GM12878 (cell line): ENCODE results near the gene COL19A1. TPM values are rescaled to one million over a fixed set of nuclear protein-coding genes. Genes with fewer than 3 reads are reported as not detected.

Experiments
- ATAC-seq: fragments of 200-7000 bp; cut with Tn5 transposase; 3 replicates; pipeline ENCODE4 v1.9.1; 2020; ENCODE audit warnings: mild to moderate bottlenecking, moderate library complexity
- BruUV-seq: library from RNA; stranded (reverse); fragments of 400-500 nt; replicated peaks from 2 replicates; lab custom pipeline; 2021; lab: Mats Ljungman, UMichigan
- CTCF ChIA-PET: fragments of 300-600 bp; sonication (Branson Sonifier 250); formaldehyde crosslinking; extraction: SDS; loops from one replicate; lab custom pipeline; 2021; ENCODE audit warnings: inconsistent platforms; lab: Yijun Ruan, JAX
- POLR2A ChIA-PET: fragments of 350-600 bp; formaldehyde crosslinking; extraction: SDS; loops from one replicate; lab custom pipeline; 2021; ENCODE audit warnings: inconsistent platforms; lab: Charles Lee
- RAD21 ChIA-PET: fragments of 300-600 bp; sonication (Branson Sonifier 250); formaldehyde crosslinking; loops from one replicate; lab custom pipeline; 2023; ENCODE audit warnings: antibody characterized with exemption; ENCODE audit not compliant: unreplicated experiment; lab: Charles Lee
- SMC1A ChIA-PET: fragments of 300-600 bp; sonication (Branson Sonifier 250); formaldehyde crosslinking; loops from one replicate; lab custom pipeline; 2023; ENCODE audit not compliant: unreplicated experiment, uncharacterized antibody; lab: Charles Lee
- DNase-seq: peaks from one replicate; pipeline ENCODE4 v3.0.0-alpha.2; 2011; ENCODE audit warnings: low read depth, low spot score
- FAIRE-seq: peaks from 3 replicates; lab custom pipeline; 2011; peaks lifted over from hg19 to GRCh38; lab: Jason Lieb, UNC
- H2AFZ ChIP-seq: 2 replicates; pipeline ENCODE4 v1.6.0; 2011; ENCODE audit warnings: low read depth, low read length, control low read depth; ENCODE audit not compliant: control insufficient read depth
- H3K27ac ChIP-seq: 2 replicates; pipeline ENCODE4 v1.5.1; 2011; ENCODE audit warnings: control low read depth; ENCODE audit not compliant: control insufficient read depth, insufficient read depth
- H3K27me3 ChIP-seq, 2 experiments: replicated peaks in 1 of 2; 2 replicates each; pipeline versions ENCODE4 v1.6.0 to v1.6.1; 2011; ENCODE audit warnings: low read length in 1 of 2; ENCODE audit not compliant: control insufficient read depth in 2 of 2, insufficient read depth in 2 of 2
- H3K36me3 ChIP-seq, 2 experiments: 2 replicates each; pipeline ENCODE4 v1.5.1; 2011; ENCODE audit warnings: low read length in 1 of 2; ENCODE audit not compliant: control insufficient read depth in 2 of 2, insufficient read depth in 2 of 2
- H3K4me1 ChIP-seq: 2 replicates; pipeline ENCODE4 v1.6.1; 2011; ENCODE audit warnings: mild to moderate bottlenecking, low read length, moderate library complexity, mixed read lengths; ENCODE audit not compliant: control insufficient read depth, insufficient read depth
- H3K4me2 ChIP-seq: 2 replicates; pipeline ENCODE4 v1.6.0; 2011; ENCODE audit warnings: control low read depth; ENCODE audit not compliant: control insufficient read depth, insufficient read depth
- H3K4me3 ChIP-seq: fragments of 200-600 bp; sonication (generic); 2 replicates; pipeline ENCODE4 v1.5.1; 2016
- H3K79me2 ChIP-seq: 2 replicates; pipeline ENCODE4 v1.6.0; 2011; ENCODE audit warnings: low read length; ENCODE audit not compliant: control insufficient read depth, insufficient read depth
- H3K9ac ChIP-seq: 2 replicates; pipeline ENCODE4 v1.8.0; 2011; ENCODE audit warnings: low read length, control low read depth, mixed read lengths; ENCODE audit not compliant: control insufficient read depth, insufficient read depth
- H3K9me3 ChIP-seq: replicated peaks from 3 replicates; pipeline ENCODE4 v1.5.1; 2011; ENCODE audit warnings: mild to moderate bottlenecking, low read length; ENCODE audit not compliant: control insufficient read depth, insufficient read depth
- H4K20me1 ChIP-seq: 2 replicates; pipeline ENCODE4 v1.6.0; 2011; ENCODE audit not compliant: control insufficient read depth, insufficient read depth
- ETV6 ChIP-seq, 2 experiments: fragments of 450-650 bp in 1 of 2; IDR thresholded peaks in 1 of 2; conservative IDR thresholded peaks in 1 of 2; 2 replicates each; pipeline ENCODE4 v1.6.1; 2014; ENCODE audit warnings: antibody characterized with exemption in 1 of 2, borderline replicate concordance in 1 of 2, low read depth in 1 of 2, mild to moderate bottlenecking in 1 of 2, moderate library complexity in 1 of 2
- GABPA ChIP-seq: IDR thresholded peaks from 2 replicates; pipeline ENCODE4 v1.6.1; 2014; ENCODE audit warnings: antibody characterized with exemption, low read depth, mild to moderate bottlenecking, inconsistent platforms
- IKZF1 ChIP-seq: fragments of 450-650 bp; conservative IDR thresholded peaks from 2 replicates; pipeline ENCODE4 v1.6.1; 2017; ENCODE audit warnings: antibody characterized with exemption, mild to moderate bottlenecking
- IKZF2 ChIP-seq, 2 experiments: fragments of 450-650 bp; IDR thresholded peaks; 2 replicates each; pipeline ENCODE4 v1.6.1; 2017; ENCODE audit warnings: mild to moderate bottlenecking in 2 of 2, moderate library complexity in 2 of 2
- JUND ChIP-seq: IDR thresholded peaks from 2 replicates; pipeline ENCODE4 v1.6.1; 2012; ENCODE audit warnings: low read depth, mild to moderate bottlenecking, low read length, improper control_type of control experiment, moderate library complexity
- RAD51 ChIP-seq: fragments of 450-650 bp; IDR thresholded peaks from 2 replicates; pipeline ENCODE4 v1.6.1; 2016; ENCODE audit warnings: moderate library complexity, mild to moderate bottlenecking, inconsistent platforms
- RCOR1 ChIP-seq: conservative IDR thresholded peaks from 2 replicates; pipeline ENCODE4 v1.6.1; 2012; ENCODE audit warnings: low read depth, low read length, improper control_type of control experiment
- SPI1 ChIP-seq: IDR thresholded peaks from 2 replicates; pipeline ENCODE4 v1.6.1; 2011; ENCODE audit warnings: low read depth, mild to moderate bottlenecking, low read length, moderate library complexity, borderline replicate concordance; ENCODE audit not compliant: insufficient read depth
- SREBF2 ChIP-seq: IDR thresholded peaks from 2 replicates; pipeline ENCODE4 v1.6.1; 2012; ENCODE audit warnings: mild to moderate bottlenecking, low read length
- SUPT20H ChIP-seq: IDR thresholded peaks from 2 replicates; pipeline ENCODE4 v1.6.1; 2011; ENCODE audit warnings: low read depth, mild to moderate bottlenecking, low read length, moderate library complexity, borderline replicate concordance; ENCODE audit not compliant: control insufficient read depth
- ZNF384 ChIP-seq: IDR thresholded peaks from 2 replicates; pipeline ENCODE4 v1.6.1; 2012; ENCODE audit warnings: low read depth, mild to moderate bottlenecking, low read length, improper control_type of control experiment, borderline replicate concordance
- WGBS: methylation state at CpG from one replicate; pipeline ENCODE4 v1.1.6; 2016; ENCODE audit warnings: low lambda C conversion rate; ENCODE audit not compliant: insufficient replicate concordance, insufficient coverage; ENCODE audit errors: missing lambda C conversion rate; 5-methylcytosine and 5-hydroxymethylcytosine counted together
- in situ Hi-C: fragments of 300-500 bp; cut with MboI; formaldehyde crosslinking; loops from 9 replicates; pipeline ENCODE4 v1.14.3; 2018; ENCODE audit warnings: mixed read lengths
- intact Hi-C: fragments of 100-400 bp; cut with micrococcal nuclease; formaldehyde crosslinking; loops from one replicate; pipeline ENCODE4 v1.14.2; 2022; ENCODE audit not compliant: unreplicated experiment
- polyA plus RNA-seq, 11 experiments: library from polyadenylated mRNA; depleted of rRNA in 4 of 11; unstranded in 6 of 11; stranded (reverse) in 5 of 11; fragments of >200 nt; fragmentation: Nextera tagmentation in 4 of 11; fragmentation: Illumina TruSeq in 1 of 11; extraction: Ambion mirVana in 4 of 11; extraction: Trizol in 1 of 11; gene quantifications; 1 replicate in 1 of 11; 2 replicates in 10 of 11; pipeline versions ENCODE4 v1.2.1 to v1.2.3, GENCODE V29; 2011 to 2016; ENCODE audit warnings: inconsistent platforms in 2 of 11, missing spikeins in 2 of 11, low read depth in 1 of 11
- total RNA-seq, 4 experiments: library from RNA; depleted of rRNA in 3 of 4; stranded (reverse); fragments of >200 nt in 3 of 4; fragmentation: Illumina TruSeq in 1 of 4; extraction: Trizol in 1 of 4; gene quantifications; 2 replicates each; pipeline versions ENCODE4 v1.2.1 to v1.2.3, GENCODE V29; 2013 to 2021
- TF ChIP-seq, protein P1 (sequence below): IDR thresholded peaks from 2 replicates; pipeline ENCODE4 v1.6.1; 2011; ENCODE audit warnings: low read depth, low read length, improper control_type of control experiment, borderline replicate concordance
- TF ChIP-seq, protein P2 (sequence below): fragments of 450-650 bp; IDR thresholded peaks from 2 replicates; pipeline ENCODE4 v1.6.1; 2017; ENCODE audit warnings: mild to moderate bottlenecking, low read depth, inconsistent platforms; ENCODE audit not compliant: poor library complexity, severe bottlenecking
- TF ChIP-seq, protein P3 (sequence below): fragments of 450-650 bp; IDR thresholded peaks from 2 replicates; pipeline ENCODE4 v1.6.1; 2016; ENCODE audit warnings: mild to moderate bottlenecking

COL19A1 gene
- total and polyA plus RNA-seq, 10 of the 15 experiments (the other 5 are each of a cell fraction or from before 2014, with no cell fraction given) = 1.1 to 13.5 (median 4.1) TPM

DNA sequence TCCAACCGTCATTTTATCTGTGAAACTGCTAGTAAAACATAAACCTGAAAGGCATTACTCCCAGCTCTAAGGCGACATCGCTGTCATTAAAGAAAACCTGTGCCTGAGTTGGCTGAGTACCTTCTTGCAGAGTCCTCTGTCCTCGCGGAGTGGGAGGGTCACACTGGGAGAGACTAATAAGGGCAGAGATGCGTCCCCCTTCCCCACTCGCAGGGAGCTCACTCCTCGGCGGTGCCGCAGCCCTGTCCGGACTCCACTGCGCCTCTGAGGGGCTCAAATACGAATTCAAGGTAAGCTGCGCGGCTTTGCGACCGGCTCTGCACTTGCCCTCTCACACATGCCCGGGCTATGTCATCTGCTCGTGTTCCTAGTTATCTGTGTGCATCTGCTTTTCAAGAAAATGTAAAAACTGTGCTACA is at the start of gene COL19A1 (continued):
- TF ChIP-seq, protein P1, sequence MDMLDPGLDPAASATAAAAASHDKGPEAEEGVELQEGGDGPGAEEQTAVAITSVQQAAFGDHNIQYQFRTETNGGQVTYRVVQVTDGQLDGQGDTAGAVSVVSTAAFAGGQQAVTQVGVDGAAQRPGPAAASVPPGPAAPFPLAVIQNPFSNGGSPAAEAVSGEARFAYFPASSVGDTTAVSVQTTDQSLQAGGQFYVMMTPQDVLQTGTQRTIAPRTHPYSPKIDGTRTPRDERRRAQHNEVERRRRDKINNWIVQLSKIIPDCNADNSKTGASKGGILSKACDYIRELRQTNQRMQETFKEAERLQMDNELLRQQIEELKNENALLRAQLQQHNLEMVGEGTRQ = no peak
- TF ChIP-seq SREBF2 (no peak), RAD51 (no peak)

DNA sequence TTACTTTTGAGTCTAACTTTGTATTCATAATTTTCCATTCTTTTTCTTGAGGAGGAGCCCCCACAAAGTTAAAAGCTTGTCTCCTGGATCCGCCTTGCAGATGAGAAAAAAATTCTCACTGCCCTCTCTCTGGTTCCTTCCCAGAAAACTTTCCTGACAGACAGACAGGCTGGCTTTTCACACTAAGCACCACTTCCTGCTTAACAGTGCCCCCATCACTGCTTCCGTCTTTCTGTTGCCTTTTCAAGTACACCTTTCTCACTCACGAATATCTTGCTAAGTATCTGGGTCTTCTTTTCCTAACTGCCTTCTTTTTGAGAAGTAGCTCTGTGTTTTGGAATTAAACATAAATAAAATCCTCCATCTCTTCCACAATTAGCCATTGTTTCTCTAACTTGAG is 49.8 kb upstream of the COL19A1 start:
- ATAC-seq (peak; percentile 62), FAIRE-seq (peak; percentile 38), DNase-seq (no peak)
- ChIA-PET SMC1A (interaction anchor here (0.8 to 6.1 kb wide), 12 partner anchors 18 to 290 kb away, joined by 3 to 76 read pairs (median 4); partner anchors contain the start of genes COL19A1 and LMBRD1), RAD21 (interaction anchor here (0.7 to 4.2 kb wide), 10 partner anchors 18 to 291 kb away, joined by 3 to 49 read pairs (median 8); partner anchors contain the start of genes COL19A1 and LMBRD1), CTCF (interaction anchor here (0.6 to 6.1 kb wide), 11 partner anchors 12 to 86 kb away, joined by 3 to 71 read pairs (median 5); partner anchors contain the start of genes COL19A1 and LMBRD1), POLR2A (interaction anchor here (0.8 to 3.0 kb wide), 5 partner anchors 20 to 81 kb away, joined by 3 to 32 read pairs (median 8); partner anchors contain the start of gene LMBRD1)
- WGBS = 0% methylated on average over 3 of the region's 3 CpGs
- H3K27ac ChIP-seq = peak overlapping the region; percentile 82
- H3K4me3 ChIP-seq = no peak overlapping the region
- H3K4me1 ChIP-seq = peaks cover 41% of the 10 kb centered on the region
- intact Hi-C loops (loop anchor here (2.0 kb wide), 1 partner anchor 22 kb away; no protein-coding TSS in a partner anchor), in situ Hi-C loops (no loop called here)
- H3K9me3 ChIP-seq = no peaks in the 10 kb centered on the region
- peak overlapping the region; percentile 86 for H2AFZ ChIP-seq
- peak overlapping the region; percentile 100 for H3K4me2 ChIP-seq
- no peaks in the 10 kb centered on the region; the same call in 1 of the 2 replicates for H3K79me2 ChIP-seq
- no peaks in the 10 kb centered on the region for H4K20me1 ChIP-seq
- peak overlapping the region; percentile 48; the same call in 1 of the 2 replicates for H3K9ac ChIP-seq
- no TSS peak for BruUV-seq
- H3K27me3 ChIP-seq = no peaks in the 10 kb centered on the region
- no peaks in the 10 kb centered on the region for H3K36me3 ChIP-seq
- TF ChIP-seq SUPT20H (no peak), IKZF1 (peak; percentile 68; the same call in 1 of the 2 replicates), ETV6 (conservative IDR thresholded peaks at IDR 0.05 in 1 of 2, IDR thresholded peaks at IDR 0.05 in 1 of 2; ENCODE audit: borderline replicate concordance in 1 of 2, low read depth in 1 of 2) (0 out of 4 replicates have a peak, but pooled peaks of 1 of the 2 experiments have one; percentile 27), GABPA (0 out of 2 replicates have a peak, but pooled peaks have one; percentile 27), SPI1 (peak; percentile 34; the same call in 1 of the 2 replicates), IKZF2 (IDR thresholded peaks at IDR 0.05) (peak in 1 of 2 experiments; percentile 46; a peak in 1 of 4 replicates), ZNF384 (no peak), JUND (no peak), RCOR1 (no peak)
- TF ChIP-seq, protein P2, sequence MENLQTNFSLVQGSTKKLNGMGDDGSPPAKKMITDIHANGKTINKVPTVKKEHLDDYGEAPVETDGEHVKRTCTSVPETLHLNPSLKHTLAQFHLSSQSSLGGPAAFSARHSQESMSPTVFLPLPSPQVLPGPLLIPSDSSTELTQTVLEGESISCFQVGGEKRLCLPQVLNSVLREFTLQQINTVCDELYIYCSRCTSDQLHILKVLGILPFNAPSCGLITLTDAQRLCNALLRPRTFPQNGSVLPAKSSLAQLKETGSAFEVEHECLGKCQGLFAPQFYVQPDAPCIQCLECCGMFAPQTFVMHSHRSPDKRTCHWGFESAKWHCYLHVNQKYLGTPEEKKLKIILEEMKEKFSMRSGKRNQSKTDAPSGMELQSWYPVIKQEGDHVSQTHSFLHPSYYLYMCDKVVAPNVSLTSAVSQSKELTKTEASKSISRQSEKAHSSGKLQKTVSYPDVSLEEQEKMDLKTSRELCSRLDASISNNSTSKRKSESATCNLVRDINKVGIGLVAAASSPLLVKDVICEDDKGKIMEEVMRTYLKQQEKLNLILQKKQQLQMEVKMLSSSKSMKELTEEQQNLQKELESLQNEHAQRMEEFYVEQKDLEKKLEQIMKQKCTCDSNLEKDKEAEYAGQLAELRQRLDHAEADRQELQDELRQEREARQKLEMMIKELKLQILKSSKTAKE = peak; percentile 16
- TF ChIP-seq, protein P3, sequence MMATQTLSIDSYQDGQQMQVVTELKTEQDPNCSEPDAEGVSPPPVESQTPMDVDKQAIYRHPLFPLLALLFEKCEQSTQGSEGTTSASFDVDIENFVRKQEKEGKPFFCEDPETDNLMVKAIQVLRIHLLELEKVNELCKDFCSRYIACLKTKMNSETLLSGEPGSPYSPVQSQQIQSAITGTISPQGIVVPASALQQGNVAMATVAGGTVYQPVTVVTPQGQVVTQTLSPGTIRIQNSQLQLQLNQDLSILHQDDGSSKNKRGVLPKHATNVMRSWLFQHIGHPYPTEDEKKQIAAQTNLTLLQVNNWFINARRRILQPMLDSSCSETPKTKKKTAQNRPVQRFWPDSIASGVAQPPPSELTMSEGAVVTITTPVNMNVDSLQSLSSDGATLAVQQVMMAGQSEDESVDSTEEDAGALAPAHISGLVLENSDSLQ = peak; percentile 51; the same call in 1 of the 2 replicates
